Sigmoid colon (tissue), 4 donors: ENCODE measurements around the gene CLTB.

Experiments used
- CTCF ChIP-seq, 4 experiments: fragments of 450-650 bp in 3 of 4; fragments of 200-600 bp in 1 of 4; IDR thresholded peaks; one replicate each; pipeline ENCODE4 v1.5.1; 2016 to 2019; ENCODE audit warnings: antibody characterized with exemption in 4 of 4, mild to moderate bottlenecking in 3 of 4, moderate library complexity in 2 of 4
- POLR2A ChIP-seq, 2 donors: fragments of 450-650 bp; IDR thresholded peaks; one replicate each; pipeline ENCODE4 v1.6.1; 2016; ENCODE audit warnings: antibody characterized with exemption in 2 of 2, mild to moderate bottlenecking in 2 of 2, moderate library complexity in 2 of 2
- POLR2AphosphoS5 ChIP-seq, 4 donors: sonication (generic); formaldehyde crosslinking; IDR thresholded peaks; one replicate each; pipeline ENCODE4 v1.6.1; 2017; ENCODE audit warnings: antibody characterized with exemption in 4 of 4

- TF ChIP-seq POLR2A (IDR thresholded peaks at IDR 0.05): no peak
- TF ChIP-seq CTCF (IDR thresholded peaks at IDR 0.05): no peak
- no peak for TF ChIP-seq POLR2AphosphoS5 (IDR thresholded peaks at IDR 0.05)
Measured at GRCh38 chr5:176427971-176428370, 11.6 kb upstream of the CLTB start.
